Cardiac fibroblast (primary cell): ENCODE measurements around the gene G6PD.

Source experiments
- DNase-seq, 2 donors: peaks; one replicate each; pipeline versions ENCODE4 v3.0.0 to v3.0.0-alpha.2; 2010; ENCODE audit warnings: low read depth in 2 of 2
- H3K4me3 ChIP-seq, 2 donors: replicated peaks in 1 of 2; 1 replicate in 1 of 2; 2 replicates in 1 of 2; pipeline ENCODE4 v1.5.1; 2011; ENCODE audit warnings: low read depth in 2 of 2, low read length in 2 of 2, mild to moderate bottlenecking in 2 of 2, moderate library complexity in 1 of 2
- TF ChIP-seq, protein P1 (sequence below): IDR thresholded peaks from one replicate; pipeline ENCODE4 v1.5.1; 2011; ENCODE audit warnings: low read depth, mild to moderate bottlenecking, low read length, inconsistent platforms

Gene G6PD

DNA sequence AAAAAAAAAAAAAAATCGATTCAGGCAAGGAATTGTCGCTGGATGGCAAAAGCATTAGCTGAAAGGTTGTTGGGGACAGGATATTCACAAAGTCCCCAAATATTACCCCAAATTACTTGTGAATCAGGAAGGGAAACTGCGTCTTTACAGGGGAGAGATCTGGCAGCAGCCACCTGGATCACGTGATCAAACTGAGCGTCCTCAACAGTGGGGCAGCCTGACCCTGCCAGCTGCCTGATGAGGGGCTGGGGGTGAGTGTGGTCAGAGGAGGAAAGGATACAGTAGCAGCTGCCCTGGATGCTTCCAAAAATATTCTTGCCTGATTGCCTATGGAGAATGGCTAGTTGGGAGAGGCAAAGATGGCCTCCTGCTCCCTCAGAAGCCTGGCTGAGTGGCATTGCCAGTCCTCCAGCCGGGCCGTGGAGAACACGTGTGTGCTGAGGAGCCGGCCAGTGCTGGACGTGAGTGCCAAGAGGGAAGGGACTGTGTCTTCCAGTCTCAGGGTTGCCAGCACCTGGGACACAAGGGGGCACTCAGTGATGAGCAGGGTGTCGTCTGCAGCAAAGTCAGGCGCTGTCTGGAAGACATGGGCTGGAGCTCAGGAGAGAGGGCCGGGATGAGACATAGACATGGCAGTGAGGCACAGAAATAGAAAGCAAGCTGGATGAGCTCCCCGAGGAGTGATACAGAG lies 64.6 kb downstream of the G6PD start:
- TF ChIP-seq, protein P1, sequence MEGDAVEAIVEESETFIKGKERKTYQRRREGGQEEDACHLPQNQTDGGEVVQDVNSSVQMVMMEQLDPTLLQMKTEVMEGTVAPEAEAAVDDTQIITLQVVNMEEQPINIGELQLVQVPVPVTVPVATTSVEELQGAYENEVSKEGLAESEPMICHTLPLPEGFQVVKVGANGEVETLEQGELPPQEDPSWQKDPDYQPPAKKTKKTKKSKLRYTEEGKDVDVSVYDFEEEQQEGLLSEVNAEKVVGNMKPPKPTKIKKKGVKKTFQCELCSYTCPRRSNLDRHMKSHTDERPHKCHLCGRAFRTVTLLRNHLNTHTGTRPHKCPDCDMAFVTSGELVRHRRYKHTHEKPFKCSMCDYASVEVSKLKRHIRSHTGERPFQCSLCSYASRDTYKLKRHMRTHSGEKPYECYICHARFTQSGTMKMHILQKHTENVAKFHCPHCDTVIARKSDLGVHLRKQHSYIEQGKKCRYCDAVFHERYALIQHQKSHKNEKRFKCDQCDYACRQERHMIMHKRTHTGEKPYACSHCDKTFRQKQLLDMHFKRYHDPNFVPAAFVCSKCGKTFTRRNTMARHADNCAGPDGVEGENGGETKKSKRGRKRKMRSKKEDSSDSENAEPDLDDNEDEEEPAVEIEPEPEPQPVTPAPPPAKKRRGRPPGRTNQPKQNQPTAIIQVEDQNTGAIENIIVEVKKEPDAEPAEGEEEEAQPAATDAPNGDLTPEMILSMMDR, result no peak
- no peak overlapping the region for H3K4me3 ChIP-seq

More for the DNA sequence above, 64.6 kb downstream of the G6PD start:
- DNase-seq, result no peak
